Activated CD8-positive, alpha-beta memory T cell treated with anti-CD3 and anti-CD28 coated beads, Interleukin-2, amount 50 U/mL, for 1 hour (primary cell): ENCODE measurements around the gene PARD3.
"Not testable (repeated sequence)": the region's sequence is repeated elsewhere in the genome, so short reads cannot be mapped to it uniquely, and the experiment has no call there.

Experiments used
- DNase-seq: peaks from one replicate; pipeline ENCODE4 v3.0.0-alpha.2; 2020; ENCODE audit errors: extremely low read depth

PARD3 gene

DNA sequence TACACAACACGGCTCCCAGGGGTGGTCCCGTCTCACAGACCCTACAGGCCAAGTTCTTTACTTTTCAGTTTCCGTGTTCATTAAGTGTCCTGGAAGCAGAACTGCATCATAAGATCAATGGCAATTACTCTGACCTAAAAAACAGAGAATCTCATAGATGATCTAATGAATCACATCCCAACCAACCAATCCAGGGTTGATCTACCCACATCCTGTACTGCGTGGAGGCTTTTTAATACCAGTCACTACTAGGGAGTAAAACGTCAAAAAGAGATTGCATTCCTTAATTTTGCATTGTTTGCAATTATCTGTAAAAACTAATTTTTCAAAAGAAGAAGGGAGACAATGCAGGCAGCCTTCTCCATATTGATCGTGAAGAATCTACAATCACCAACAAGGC is 72.6 kb downstream of the PARD3 start:
- no peak for DNase-seq

DNA sequence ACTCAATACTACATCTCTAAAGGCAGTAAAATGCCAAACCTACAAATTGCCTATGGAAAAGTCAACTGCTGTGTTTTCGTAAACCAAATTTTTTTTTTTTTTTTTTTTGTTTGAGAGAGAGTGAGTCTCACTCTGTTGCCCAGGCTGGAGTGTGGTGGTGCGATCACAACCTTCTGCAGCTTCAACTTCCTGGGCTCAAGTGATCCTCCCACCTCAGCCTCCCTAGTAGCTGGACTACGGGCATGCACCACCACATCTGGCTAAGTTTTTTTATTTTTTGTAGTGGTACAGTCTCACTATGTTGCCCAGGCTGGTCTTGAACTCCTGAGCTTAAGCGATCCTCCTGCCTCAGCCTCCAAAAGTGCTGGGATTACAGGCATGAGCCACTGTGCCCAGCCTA is 74.0 kb downstream of the PARD3 start:
- DNase-seq, result not testable (repeated sequence)

DNA sequence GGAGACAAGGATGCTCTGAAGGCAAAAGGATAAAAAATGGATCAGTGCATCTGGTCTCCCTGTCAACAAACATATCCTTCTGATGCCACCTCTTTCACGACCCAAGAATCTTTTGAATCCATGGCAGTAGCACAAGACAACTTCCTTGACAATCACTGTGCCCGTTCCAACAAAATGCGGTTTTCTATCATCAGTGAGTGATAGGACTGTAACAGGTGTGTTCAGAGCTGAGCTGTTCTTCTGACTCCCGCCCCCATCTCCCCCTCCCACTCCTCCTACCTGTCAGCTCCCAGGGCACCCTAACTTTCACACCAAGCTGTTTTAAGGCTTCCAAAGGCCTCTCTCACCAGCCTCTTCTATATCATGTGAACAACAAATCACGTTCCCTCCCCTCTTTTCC is 74.8 kb downstream of the PARD3 start:
- DNase-seq, result no peak

DNA sequence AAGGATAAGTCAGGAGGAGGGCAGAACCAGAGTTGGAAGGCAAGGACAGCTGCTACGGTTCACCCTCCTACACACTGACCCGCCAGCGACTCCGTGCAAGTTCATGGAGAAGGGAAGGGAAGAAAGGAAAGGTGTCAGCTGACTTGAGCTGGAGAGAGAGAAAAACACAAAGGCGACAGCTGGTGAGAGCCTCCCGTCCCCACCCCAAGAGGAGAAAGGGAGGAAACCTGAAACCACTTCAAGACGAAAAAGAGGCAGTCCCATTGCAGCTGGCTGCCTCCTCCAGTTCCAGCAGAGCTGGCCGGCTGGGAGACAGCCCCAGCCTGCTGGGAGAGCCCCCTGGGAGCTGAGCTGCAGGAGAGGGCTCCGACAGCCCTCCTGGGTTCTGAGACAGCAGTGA is 75.2 kb downstream of the PARD3 start:
- DNase-seq, result no peak

DNA sequence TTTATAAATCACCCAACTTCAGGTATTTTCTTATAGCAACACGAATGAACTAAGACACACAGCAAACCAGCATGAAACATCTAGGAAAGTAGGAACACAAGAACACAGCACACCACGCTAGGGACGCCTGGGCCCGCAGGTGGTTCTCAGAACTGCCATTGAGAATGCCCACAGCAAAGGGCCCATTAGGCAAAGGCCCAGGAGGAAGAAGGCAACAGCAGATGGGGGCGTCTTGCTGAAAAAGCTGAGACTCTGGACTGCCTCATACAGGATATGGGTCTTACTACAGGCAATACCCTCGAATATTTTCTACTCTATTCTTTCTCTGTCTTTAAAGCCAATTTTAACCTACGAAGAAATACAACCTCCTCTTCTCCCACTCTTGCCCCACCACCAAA is 77.3 kb downstream of the PARD3 start:
- no peak for DNase-seq

DNA sequence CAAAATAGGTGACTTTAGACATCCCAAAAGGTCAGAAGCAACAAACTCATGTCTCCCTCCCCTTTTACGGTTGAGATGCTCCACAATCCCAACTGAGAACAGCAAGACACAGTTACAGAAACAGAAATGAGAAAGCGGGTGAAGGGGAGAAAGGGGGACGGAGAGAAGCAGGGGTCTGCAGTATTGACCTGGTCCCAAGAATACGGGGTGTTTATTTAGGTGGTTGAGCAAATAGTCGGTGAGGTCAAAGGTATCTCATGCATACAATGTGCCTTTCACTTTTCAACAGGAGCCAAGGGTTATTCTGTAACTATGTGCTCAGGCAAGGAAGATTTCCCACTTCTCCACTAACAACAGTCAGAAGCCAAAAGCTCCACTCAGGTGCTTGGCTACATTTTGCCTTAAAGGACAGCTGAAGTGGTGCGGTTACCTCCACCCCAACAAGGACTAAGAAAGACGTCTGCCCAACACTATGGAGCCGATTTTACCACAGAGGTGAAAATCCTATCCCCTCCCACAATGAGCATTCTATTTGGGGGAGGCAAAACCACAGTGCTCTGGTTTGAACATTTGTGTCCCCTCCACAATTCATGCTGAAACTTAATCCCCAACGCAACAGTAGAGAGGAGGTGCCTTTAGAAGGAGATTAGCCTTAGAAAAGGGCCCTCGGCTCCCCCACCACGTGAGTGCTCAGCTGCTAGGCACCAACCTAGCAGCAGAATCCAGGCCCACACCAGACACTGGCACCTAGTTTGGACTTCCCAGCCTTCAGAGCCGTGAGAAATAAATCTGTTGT is 77.9 kb downstream of the PARD3 start:
- no peak for DNase-seq

DNA sequence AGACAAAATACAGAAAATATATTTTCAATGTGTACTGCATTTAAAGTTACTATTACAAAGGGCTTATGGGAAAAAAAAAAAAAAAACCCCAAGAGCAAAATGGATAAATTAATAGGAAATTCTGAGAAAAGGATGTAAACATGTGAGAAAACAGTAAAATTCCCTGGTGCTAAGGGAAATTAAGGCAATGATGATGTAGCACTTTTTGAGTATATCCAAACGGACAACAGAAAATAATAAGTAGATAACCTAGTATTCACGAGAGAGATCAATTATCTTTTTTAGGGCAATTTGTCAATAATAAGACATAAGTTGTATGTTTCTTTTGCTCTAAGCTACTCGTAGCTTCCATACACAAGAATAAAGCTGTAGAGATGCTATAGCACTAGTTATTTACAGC is 80.2 kb downstream of the PARD3 start:
- no peak for DNase-seq

DNA sequence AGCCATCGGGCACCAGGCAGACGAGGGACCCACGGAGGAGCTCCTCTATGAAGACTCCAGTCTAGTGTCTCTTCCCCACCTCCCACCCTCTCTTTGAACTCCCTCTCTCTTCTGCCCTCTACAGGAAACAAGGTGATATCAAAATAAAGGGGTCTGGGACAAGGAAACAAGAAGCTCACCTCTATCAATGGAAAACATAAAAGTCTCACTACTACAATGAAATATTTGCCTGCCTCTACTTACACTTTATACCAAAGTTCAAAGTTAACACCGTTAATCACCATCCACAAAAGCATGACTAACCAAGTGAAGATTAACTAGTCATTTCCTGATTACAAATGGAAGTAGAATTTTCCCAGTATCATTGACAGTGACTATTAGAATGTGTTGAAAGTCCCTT is 82.2 kb downstream of the PARD3 start:
- DNase-seq, result no peak

DNA sequence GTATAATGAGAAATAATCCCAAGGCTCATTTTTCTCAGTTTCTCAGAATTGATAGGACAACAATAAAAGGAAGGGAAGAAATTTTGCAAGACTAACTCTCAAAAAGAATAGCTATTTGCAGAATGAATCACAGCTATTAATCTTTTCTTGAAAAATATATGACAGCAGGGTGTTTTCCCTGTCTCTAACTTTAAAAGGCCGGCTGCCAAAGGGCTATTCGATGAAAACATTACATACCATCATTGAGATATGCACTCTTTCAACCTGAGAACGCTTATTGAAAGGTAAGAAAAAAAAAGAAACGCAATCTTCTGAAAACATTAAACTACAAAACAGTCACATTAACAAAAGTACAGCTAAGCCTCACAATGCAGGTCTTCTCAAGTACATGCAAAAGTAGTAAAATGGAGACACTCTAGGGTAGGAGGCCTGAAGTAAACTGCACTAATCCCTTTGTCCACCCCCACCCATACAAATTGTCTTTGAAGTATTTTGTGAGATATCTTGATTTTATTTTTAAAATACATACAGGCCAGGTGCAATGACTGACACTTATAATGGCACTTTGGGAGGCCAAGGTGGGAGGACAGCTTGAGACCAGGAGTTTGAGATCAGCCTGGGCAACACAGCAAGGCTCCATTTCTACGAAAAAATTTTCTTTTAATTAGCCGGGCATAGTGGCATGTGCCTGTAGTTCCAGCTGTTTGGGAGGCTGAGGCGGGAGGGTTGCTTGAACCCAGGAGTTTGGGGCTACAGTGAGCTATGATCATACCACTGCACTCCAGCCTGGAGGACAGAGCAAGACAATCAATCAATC is 83.0 kb downstream of the PARD3 start:
- no peak for DNase-seq

DNA sequence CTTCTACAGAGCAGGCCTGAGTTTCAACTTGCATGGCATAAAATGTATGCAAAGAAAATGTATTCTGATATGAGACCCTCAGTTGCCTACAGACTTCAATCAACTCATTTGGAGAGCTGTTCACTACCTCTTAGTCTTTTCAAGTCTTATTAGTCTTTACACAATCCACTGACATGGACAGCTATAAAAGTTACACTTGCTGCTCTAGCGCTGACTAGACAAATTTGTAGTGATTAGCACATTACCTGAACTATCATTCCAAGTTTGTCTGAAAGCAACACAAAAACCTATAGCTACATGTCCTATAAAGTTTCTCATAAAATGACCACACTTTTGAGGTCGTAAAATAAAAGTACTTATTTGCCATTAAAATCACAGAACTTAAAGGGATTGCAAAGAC is 83.9 kb downstream of the PARD3 start:
- DNase-seq, result no peak

DNA sequence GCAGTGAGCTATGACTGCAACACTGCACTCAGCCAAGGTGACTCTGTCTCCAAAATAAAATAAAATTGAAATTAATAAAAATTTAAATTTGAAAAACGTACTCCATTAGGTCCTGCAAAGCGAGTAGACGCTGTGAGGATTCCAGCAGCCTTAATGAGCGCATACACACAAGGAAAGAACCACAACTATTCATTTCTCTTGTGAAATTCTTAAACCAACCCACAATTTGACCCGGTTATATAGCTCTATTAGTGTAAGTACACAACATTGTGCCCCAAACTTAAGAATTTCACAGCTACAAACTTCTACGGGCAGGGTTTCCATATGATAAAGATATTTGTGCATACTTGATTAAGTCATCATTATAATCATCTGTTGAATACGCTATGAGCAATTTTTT is 84.4 kb downstream of the PARD3 start:
- DNase-seq, result no peak

DNA sequence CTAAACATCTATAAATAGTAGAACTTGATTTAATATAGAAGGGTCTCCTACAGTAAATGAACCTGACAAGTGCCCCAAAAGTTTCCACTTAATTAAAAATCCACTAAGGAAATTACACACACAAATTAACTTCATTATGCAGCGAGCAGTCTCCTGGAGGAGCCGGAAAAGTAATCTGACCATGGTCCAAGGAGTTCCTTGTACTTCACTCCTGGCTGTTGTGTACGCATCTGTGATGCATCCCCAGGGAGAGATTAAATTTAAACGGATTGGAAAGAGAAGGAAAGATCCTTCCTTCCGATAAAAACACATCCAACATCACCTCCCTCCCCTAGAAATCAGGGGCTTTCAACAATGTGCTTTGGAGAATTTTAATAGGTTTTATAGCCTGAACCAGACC is 85.5 kb downstream of the PARD3 start:
- DNase-seq, result no peak

DNA sequence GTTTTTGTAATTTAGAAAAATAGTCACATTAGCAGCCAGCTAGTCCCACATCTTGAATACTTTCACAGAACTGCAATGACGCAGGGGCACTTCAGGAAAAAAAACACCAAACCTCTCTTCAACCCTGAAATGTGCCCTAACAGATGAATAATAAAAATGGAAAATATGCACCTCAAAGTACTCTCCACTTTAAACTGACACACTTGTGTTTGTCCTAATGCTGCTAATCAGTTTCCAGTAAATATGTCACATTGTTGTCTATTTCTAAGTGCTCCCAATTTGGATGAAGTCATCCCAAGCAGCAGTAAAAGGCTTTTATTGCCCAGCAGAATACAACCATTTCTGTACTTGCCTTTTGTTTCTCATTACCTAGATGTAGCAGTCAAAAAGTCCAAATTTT is 86.7 kb downstream of the PARD3 start:
- DNase-seq, result no peak

DNA sequence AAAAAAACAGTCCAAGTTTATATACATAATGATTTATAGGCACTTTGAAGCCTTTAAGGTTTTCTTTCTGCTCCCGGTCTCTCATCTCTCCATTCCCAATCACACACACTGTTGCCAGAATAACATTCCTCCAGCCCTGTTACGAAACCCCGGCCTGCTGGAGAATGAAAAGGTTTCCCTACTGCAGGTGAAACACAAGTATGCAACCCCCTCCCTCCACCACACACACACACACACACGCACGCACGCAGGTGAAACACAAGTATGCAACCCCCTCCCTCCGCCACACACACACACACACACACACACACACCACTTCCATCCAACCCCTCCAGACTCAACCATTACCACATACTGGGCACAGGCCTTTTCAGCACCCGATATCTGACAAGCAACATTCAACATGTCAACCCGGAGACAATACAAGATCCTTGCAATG is 87.5 kb downstream of the PARD3 start:
- DNase-seq, result no peak

DNA sequence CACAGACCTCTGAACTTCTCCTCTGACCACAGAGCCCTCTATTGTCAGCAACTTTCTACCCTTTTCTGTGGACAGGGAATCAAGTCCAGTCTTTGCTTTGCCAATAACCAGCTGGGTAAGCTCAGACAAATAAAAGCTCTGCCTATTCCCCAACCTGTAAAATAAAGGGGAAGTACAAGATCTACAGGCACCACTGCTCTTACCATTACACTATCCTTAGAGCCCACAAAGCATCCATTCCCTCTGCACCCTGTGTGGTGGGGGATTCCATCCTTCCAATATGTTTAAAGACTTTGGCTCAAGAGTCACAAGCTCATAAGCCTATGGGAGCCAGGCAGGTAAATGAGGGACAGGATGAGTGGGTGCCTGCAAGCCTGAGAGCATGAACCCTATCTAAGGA is 88.2 kb downstream of the PARD3 start:
- no peak for DNase-seq

DNA sequence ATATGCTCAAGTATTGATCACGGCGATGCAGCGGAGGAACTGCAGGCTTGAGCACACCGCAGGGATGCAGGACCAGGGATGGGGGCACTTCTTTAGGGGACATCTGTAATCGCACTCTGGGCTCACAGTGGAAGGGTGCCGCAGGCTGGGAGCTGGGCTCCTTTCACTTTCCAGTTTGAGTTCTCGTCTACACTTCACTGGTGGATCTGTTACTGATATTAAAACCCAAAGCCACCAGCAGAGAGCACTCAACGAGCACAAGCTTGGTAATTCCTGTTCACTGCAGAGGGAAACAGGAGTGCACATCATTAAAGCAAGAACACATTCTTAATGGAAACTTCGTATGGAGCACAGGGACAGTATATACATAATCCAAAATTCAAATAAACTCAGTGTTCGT is 91.3 kb downstream of the PARD3 start:
- DNase-seq, result no peak

DNA sequence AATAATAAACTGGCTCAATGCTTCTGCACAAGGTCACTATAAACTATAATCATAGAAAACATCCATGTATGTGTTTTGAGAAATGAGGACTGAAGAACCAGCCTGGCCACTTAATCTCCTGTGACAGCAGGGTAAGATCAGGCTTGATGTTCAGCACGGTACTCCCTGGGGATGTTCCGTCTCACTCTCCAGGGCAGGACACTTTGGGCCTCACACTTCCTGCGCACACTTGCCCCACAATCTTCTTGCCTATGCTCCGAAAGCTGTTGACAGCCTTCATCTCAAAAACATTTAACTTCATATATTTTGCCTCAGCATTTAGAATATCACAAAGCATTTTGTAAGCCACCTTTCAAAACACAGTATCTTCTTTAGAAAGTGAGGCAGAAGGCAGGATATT is 92.7 kb downstream of the PARD3 start:
- DNase-seq, result no peak

DNA sequence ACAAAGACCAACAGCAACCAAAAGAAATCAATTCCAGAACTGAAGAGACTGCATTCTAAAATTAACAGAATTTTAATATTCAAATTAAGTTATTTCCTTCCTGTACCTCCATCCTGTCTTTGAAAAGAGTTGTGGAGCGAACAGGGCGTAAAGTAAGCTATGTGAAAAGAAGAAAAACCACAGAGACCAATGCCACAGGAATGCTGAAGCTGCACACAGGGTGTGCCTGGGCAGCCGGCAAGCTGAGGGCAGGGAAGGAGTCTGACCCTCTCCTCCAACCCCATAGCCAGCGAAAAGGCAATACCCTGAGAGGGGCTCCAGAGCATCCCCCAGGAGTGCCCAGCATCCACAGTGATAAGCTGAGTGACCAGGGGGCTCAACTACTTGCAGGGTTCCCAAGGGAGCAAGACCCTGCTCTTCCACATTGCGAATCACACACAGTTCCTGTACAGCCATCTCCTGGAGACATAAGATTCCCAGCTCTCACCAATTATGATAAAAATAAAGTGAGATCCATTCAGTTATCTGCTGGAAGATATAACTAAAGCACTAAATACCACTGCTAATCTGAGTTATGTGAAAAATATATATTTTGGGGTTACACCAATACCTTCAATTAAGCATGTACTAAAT is 93.8 kb downstream of the PARD3 start:
- DNase-seq, result no peak

DNA sequence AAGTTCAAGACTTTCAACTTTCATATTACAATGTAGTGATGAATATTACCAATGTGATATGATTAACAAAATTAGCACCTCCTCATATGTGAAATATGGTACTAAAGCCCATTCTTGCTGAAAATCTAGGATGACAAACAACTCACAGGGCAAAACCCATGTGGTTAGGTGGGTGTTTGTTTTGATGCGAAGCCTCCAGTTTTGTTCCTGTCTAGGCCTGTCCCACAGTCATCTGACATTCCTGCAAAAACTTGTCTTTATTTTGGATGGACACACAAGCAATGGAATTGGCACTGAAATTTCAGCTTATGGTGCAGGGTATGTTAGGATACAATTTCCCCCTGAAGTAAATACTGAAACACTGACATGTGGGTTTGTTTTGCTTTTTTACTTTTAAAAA is 95.3 kb downstream of the PARD3 start:
- no peak for DNase-seq

DNA sequence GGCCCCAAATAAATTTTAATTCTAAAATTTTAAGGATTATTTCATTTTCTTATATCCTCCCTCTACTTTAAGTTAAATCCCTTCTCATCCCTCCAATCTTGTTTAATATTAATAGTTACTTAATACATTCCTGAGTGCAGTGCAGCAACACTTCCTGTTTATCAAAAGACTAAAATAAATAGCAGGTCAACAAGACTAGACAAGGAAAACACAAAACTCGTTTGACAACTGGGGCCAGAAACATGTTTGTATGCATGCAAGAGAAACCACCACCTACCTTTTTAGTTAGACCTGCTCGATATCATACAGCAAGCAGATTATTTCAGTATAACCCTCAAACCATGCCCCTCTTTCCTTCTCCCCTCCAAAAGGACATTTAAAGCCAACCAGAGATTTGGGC is 95.8 kb downstream of the PARD3 start:
- DNase-seq, result no peak

DNA sequence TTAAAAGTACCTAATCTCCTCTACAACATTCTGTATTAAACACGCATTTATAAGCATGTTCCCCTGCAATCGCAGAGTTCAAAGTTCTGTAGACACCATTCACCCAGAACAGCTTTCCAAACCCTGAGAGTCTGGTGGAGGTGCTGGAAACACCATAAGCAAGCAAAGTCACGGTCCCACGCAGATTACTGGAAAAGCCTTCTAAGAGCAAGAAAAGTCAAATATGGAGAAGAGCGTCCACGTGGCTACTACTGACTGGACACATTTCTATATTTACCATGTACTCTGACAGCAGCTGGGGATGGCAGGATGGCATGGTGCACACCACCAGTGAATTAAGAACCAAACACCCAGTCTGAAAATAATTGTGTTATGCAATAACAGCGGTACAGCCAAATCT is 97.7 kb downstream of the PARD3 start:
- no peak for DNase-seq

DNA sequence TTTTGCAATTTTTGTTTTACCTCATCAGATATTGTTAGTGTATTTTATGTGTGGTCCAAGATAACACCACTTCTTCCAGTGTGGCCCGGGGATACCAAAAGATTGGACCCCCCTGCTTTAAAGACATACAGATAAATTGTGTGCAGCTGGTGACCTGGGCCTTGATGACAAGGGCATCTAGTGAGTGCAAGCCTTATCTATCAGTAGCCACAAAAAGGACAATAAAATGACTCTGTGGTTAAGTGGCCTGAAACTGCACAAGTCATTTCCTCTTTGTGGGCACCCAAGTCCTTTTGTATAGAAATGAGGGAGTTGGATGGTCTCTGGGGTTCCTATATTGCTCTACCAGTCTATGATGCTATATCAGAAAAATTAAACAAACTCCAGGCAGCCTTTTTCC is 98.1 kb downstream of the PARD3 start:
- no peak for DNase-seq

DNA sequence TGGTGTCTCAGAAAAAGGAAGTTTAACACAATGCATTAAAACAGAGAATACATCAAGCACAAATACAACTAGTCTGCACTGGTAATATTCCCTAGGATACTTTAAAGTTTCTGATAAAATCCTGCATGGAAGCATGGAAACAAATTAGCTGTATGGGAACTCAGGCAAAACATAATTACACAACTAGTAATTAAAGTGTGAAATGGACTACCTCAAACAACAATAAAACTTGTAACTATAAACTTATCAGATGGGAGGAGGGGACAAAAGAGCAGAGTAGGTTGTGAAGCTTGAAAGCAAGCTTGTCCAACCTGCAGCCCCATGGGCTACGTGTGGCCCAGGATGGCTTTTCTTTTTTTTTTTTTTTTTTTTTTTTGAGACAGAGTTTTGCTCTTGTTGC is 98.9 kb downstream of the PARD3 start:
- no peak for DNase-seq
